MM.1S (cell line): Measurements from ENCODE around the gene TMEM184B.

Source experiments
- DNase-seq: peaks from one replicate; pipeline ENCODE4 v3.0.0-alpha.2; 2015
- H2AFZ ChIP-seq: fragments of 300-600 bp; sonication (generic); 2 replicates; pipeline ENCODE4 v1.6.0; 2016; ENCODE audit warnings: antibody characterized with exemption, low read length
- H3F3A ChIP-seq: fragments of 300-600 bp; sonication (generic); 2 replicates; pipeline ENCODE4 v1.6.1; 2016; ENCODE audit warnings: mild to moderate bottlenecking, antibody characterized with exemption, low read length, moderate library complexity, mixed read lengths; ENCODE audit not compliant: insufficient read depth
- H3K27ac ChIP-seq: fragments of 300-600 bp; sonication (generic); 2 replicates; pipeline ENCODE4 v1.5.1; 2016; ENCODE audit warnings: mild to moderate bottlenecking, low read length
- H3K27me3 ChIP-seq: fragments of 300-600 bp; sonication (generic); replicated peaks from 2 replicates; pipeline ENCODE4 v1.6.0; 2016; ENCODE audit warnings: low read length; ENCODE audit not compliant: insufficient read depth
- H3K36me3 ChIP-seq: fragments of 300-600 bp; sonication (generic); replicated peaks from 2 replicates; pipeline ENCODE4 v1.6.1; 2016; ENCODE audit warnings: mild to moderate bottlenecking, low read length, mixed read lengths; ENCODE audit not compliant: insufficient read depth
- H3K4me1 ChIP-seq: fragments of 300-600 bp; sonication (generic); 2 replicates; pipeline ENCODE4 v1.6.1; 2016; ENCODE audit warnings: low read length, mixed read lengths
- H3K4me2 ChIP-seq: fragments of 300-600 bp; sonication (generic); 2 replicates; pipeline ENCODE4 v1.6.0; 2016; ENCODE audit warnings: low read depth, low read length
- H3K4me3 ChIP-seq: fragments of 300-600 bp; sonication (generic); 2 replicates; pipeline ENCODE4 v1.5.1; 2016; ENCODE audit warnings: low read length, mixed read lengths
- H3K79me2 ChIP-seq: fragments of 300-600 bp; sonication (generic); 2 replicates; pipeline ENCODE4 v1.6.1; 2016; ENCODE audit warnings: mixed run types, low read length, mixed read lengths
- H3K9ac ChIP-seq: fragments of 300-600 bp; sonication (generic); 2 replicates; pipeline ENCODE4 v1.6.1; 2016; ENCODE audit warnings: low read length, mixed read lengths
- H3K9me2 ChIP-seq: fragments of 300-600 bp; sonication (generic); replicated peaks from 2 replicates; pipeline ENCODE4 v1.6.1; 2016; ENCODE audit warnings: mild to moderate bottlenecking, low read length, mixed read lengths; ENCODE audit not compliant: insufficient read depth
- H3K9me3 ChIP-seq: fragments of 300-600 bp; sonication (generic); replicated peaks from 2 replicates; pipeline ENCODE4 v1.6.1; 2016; ENCODE audit warnings: mild to moderate bottlenecking, low read length, mixed read lengths; ENCODE audit not compliant: insufficient read depth
- H4K20me1 ChIP-seq: fragments of 300-600 bp; sonication (generic); 2 replicates; pipeline ENCODE4 v1.6.1; 2016; ENCODE audit warnings: mild to moderate bottlenecking, low read length, moderate library complexity, mixed read lengths; ENCODE audit not compliant: insufficient read depth
- EZH2 ChIP-seq: fragments of 300-600 bp; sonication (generic); optimal IDR thresholded peaks from 2 replicates; pipeline ENCODE3; 2017; ENCODE audit warnings: low read depth, mild to moderate bottlenecking, antibody characterized with exemption, low read length, mixed read lengths
- EZH2phosphoT487 ChIP-seq: fragments of 300-600 bp; sonication (generic); IDR thresholded peaks from 2 replicates; pipeline ENCODE4 v1.6.1; 2018; ENCODE audit warnings: antibody characterized with exemption, low read length
- TF ChIP-seq, protein P1 (sequence below): fragments of 300-600 bp; sonication (generic); IDR thresholded peaks from 2 replicates; pipeline ENCODE4 v1.5.1; 2016; ENCODE audit warnings: antibody characterized with exemption, low read length, mixed read lengths

The TMEM184B gene

DNA sequence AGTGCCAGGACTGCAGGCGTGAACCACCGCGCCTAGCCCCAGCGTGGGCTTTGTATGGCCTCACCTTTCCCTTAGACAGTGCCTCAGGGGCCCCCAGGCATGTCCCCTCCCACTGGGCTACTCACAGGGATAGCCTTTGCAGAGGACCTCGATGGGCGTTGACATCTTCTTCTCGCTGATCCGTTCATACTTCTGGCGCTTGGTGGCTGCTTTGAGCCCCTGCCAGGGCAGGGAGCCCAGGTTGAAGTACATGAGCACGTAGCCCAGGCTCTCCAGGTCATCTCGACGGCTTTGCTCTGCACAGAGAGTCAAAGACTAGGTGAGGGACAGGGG, 26.9 kb upstream of the TMEM184B start:
- no peak overlapping the region for H2AFZ ChIP-seq
- H3K9me3 ChIP-seq, result no peaks in the 10 kb centered on the region
- H3K4me2 ChIP-seq, result no peak overlapping the region
- peaks cover 9% of the 10 kb centered on the region for H3K4me1 ChIP-seq
- H3K9ac ChIP-seq, result no peak overlapping the region
- no peak for TF ChIP-seq EZH2phosphoT487
- no peak for TF ChIP-seq EZH2
- TF ChIP-seq, protein P1, sequence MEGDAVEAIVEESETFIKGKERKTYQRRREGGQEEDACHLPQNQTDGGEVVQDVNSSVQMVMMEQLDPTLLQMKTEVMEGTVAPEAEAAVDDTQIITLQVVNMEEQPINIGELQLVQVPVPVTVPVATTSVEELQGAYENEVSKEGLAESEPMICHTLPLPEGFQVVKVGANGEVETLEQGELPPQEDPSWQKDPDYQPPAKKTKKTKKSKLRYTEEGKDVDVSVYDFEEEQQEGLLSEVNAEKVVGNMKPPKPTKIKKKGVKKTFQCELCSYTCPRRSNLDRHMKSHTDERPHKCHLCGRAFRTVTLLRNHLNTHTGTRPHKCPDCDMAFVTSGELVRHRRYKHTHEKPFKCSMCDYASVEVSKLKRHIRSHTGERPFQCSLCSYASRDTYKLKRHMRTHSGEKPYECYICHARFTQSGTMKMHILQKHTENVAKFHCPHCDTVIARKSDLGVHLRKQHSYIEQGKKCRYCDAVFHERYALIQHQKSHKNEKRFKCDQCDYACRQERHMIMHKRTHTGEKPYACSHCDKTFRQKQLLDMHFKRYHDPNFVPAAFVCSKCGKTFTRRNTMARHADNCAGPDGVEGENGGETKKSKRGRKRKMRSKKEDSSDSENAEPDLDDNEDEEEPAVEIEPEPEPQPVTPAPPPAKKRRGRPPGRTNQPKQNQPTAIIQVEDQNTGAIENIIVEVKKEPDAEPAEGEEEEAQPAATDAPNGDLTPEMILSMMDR, result no peak
- H3K9me2 ChIP-seq, result no peaks in the 10 kb centered on the region
- H3K4me3 ChIP-seq, result no peak overlapping the region
- H3K79me2 ChIP-seq, result peaks cover 100% of the 10 kb centered on the region
- peaks cover 45% of the 10 kb centered on the region for H4K20me1 ChIP-seq
- DNase-seq, result no peak
- no peak overlapping the region for H3K27ac ChIP-seq
- H3F3A ChIP-seq, result peaks cover 4% of the 10 kb centered on the region
- H3K27me3 ChIP-seq, result no peaks in the 10 kb centered on the region
- H3K36me3 ChIP-seq, result peaks cover 59% of the 10 kb centered on the region

DNA sequence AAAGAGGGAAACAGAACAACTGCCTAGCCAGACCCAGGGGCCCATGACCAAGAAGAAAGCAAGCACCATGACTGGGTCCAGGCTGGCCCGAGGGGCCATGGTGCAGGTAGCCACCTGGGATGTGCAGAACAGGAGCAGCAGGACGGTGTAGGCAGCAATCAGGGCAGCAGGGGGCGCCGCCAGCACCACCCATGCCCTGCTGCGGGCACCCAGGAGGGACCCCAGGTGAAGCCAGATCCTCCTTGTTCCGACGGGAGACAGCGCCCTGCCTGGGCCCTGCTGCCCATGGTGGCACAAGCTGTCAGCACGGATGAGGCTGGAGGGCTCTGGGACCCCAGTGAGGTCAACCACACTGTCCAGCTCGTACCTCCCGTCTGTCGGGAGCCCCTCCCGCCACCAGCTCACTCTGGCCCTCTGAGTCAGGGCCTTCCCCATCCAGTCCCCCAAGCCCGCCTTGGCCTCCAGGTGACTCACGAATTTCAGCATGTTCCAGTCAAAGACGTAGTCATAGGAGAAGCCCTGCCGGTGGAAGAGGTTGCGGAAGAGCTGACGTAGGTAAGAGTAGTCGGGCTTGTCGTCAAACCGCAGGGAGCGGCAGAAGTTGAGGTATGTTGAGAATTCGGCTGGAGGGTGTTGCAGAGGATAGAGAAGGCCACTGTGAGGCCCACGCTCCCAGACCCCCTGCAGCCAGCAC, 25.6 kb upstream of the TMEM184B start:
- peaks cover 33% of the 10 kb centered on the region for H4K20me1 ChIP-seq
- DNase-seq, result no peak
- H3K27me3 ChIP-seq, result no peaks in the 10 kb centered on the region
- peaks cover 3% of the 10 kb centered on the region; the same call in 1 of the 2 replicates for H3F3A ChIP-seq
- H3K79me2 ChIP-seq, result peaks cover 94% of the 10 kb centered on the region
- no peak overlapping the region for H3K9ac ChIP-seq
- no peak overlapping the region for H3K4me3 ChIP-seq
- no peak overlapping the region for H2AFZ ChIP-seq
- no peak overlapping the region for H3K27ac ChIP-seq
- TF ChIP-seq, protein P1, result peak; percentile 54
- no peak for TF ChIP-seq EZH2phosphoT487
- peaks cover 55% of the 10 kb centered on the region for H3K36me3 ChIP-seq
- no peaks in the 10 kb centered on the region for H3K4me1 ChIP-seq
- H3K9me2 ChIP-seq, result no peaks in the 10 kb centered on the region
- H3K4me2 ChIP-seq, result no peak overlapping the region
- no peaks in the 10 kb centered on the region for H3K9me3 ChIP-seq

DNA sequence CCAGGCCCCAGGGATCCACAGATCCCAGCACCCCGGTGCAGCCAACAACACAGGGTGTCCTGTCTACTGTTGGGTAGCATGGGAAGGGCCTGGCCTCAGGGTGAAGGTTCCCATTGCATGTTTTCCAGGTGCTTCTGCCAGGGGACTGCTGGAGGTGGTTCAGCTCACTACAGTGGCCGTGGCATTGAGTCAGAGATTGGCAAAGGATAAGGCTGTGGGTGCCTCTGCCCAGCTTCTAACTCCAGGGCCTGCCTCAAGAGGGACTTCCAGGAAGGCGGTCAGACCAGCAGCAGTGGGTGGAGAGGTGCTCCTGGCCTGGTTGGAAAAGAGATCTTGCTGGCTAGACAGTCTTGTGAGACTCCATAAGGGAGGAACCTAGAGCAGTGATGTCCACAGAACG, 23.6 kb upstream of the TMEM184B start:
- no peaks in the 10 kb centered on the region for H3K9me3 ChIP-seq
- no peaks in the 10 kb centered on the region for H3K4me1 ChIP-seq
- no peak overlapping the region for H3K4me2 ChIP-seq
- no peak overlapping the region for H3K4me3 ChIP-seq
- peaks cover 77% of the 10 kb centered on the region for H3K79me2 ChIP-seq
- H3K9ac ChIP-seq, result no peak overlapping the region
- H3K36me3 ChIP-seq, result peaks cover 54% of the 10 kb centered on the region
- TF ChIP-seq, protein P1, result no peak
- TF ChIP-seq EZH2 (no peak), EZH2phosphoT487 (no peak)
- no peak overlapping the region for H2AFZ ChIP-seq
- no peak overlapping the region for H3K27ac ChIP-seq
- peaks cover 21% of the 10 kb centered on the region; the same call in 1 of the 2 replicates for H4K20me1 ChIP-seq
- H3K27me3 ChIP-seq, result no peaks in the 10 kb centered on the region
- no peaks in the 10 kb centered on the region for H3K9me2 ChIP-seq
- no peak for DNase-seq
- H3F3A ChIP-seq, result peaks cover 5% of the 10 kb centered on the region; the same call in 1 of the 2 replicates
